EL (cell line): ENCODE results near the gene AP3S2.

Source experiments
- DNase-seq: peaks from one replicate; pipeline ENCODE4 v3.0.0-alpha.2; 2016

The AP3S2 gene

DNA sequence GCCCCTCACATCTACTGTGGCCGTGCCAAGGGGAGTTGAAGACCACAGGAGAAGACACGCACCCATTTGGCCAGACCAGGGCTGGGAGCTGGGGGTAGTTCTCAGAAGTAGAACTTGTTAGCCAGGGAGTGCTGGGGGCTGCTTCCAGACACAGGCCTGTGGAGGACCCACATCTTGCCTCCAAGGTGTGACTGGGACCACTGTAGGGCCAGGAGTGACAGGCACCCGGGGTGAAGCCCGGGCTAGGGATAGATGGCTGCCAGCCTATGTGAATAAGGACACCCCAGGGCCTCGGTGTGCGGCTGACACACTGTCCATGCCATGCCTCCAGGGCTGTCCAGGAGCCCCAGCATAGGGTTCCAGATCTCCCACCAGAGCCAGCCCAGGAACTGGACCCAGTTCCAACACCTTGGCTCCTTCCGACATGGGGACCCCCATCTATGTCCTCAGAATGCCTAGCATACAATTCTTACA, 80.9 kb downstream of the AP3S2 start:
- no peak for DNase-seq

GRCh38 chr15:89812011-89812846, 81.6 kb downstream of the AP3S2 start:
- DNase-seq: peak; percentile 62

- no peak for DNase-seq
These were observed 83.0 kb downstream of the AP3S2 start for GRCh38 chr15:89810837-89811236.

- no peak for DNase-seq
These were observed 84.0 kb downstream of the AP3S2 start for GRCh38 chr15:89809787-89810148.

DNA sequence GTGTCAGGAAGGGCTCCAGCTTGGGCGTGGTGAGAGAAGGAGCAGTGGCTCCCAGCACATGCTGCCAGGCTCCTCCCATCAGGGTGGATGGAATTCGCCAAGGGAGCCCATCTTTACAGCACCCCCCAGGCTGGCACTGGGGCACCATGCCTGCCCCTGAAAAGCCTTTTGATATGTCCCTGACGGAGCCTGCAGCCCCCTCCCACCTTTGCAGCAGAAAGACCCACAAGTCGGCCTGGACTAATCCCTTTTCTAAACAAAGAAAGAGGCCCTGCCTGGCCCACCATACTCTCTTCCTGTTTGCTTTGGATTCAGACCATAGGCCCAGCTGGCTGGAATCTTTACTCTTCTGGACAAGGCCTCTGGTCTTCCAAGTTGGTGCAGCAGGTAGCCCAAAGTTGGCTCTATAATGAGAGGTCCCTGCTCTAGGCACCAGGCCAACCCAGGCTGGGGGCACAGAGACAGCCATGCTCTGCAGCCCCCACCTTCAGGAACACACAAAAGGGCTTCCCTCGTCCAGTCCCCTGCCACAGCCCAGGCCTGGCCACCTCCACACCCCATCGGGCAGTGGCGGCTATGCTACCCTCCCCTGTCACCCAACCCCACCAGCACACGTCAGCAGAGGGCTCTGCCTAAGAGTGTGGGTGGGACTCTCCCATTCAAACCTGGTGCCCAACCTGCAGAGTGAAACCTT, 84.6 kb downstream of the AP3S2 start:
- DNase-seq: no peak

DNA sequence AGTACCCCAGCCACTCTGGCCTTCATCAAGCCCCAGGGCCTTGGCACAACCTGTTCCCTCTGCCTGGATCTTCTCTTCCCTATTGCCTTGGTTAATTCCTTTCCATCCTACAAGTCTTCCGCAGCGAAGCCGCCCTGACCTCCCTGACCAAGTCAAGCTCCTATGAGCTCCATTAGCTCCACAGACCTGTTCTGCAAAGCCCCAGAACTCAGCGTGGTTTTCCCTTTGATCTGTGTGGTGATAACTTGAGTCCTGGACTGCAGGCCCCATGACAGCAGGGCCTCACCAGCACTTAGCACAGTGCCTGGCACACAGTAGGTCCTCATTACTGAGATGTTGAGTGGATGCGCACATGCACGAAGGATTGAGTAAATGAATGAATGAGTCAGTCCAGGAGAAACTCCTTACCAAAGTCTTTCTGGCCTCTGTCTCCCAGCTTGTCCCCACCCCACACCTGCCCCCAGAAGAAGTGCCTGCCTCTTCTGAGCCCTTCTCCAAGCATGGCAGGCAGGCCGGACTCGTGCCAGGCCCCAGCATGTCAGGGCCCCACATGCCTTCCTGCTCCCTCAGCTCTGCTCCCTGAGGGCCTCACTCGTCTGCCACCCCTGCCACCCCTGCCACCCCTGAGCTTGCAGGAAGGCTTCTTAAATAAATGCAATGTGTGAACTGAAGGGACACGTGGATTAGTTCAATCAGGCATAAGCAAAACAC, 85.5 kb downstream of the AP3S2 start:
- no peak for DNase-seq

GRCh38 chr15:89807689-89808088, 86.1 kb downstream of the AP3S2 start:
- DNase-seq: no peak

DNA sequence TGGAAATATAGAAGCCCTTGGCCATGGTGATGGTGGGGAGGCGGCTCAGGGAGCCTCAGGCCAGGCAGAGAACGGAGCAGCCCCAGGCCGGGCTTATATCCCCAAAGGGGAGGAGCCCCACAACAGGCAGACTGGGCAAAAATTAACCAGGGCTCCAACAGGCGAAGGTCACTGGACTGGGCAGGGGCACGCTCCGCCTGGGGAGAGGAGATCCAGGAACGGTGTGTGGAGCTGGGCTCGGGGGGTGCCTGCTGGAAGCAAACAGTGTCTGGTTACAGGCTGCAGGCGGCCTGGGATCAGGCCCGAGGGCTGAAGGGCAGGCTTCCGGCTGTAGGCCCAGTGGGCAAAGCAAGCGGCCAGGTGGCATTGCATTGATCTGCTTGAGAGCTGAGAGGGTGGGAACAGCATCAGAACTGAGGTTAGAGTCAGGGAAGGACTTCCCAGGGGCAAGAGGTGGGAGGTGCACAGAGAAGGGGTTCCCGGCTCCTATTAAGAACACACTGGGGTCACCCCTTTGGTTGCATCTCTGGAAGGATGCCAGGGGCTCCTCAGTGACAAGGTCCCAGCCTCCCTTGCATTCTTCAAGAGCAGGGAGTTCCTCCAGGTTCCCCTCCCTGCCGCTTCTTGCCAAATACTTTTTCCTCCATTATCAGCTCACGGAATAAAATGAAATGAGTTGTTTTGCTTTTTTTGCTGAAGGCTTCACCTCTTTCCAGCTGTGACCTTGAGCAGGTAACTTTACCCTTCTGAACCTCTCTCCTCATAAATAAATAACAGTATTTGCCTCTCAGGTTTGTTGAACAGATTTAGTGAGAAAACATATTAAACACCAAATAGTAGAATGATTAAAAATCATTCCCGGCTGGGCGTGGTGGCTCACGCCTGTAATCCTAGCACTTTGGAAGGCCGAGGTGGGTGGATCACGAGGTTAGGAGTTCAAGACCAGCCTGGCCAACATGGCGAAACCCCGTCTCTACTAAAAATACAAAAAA, 86.9 kb downstream of the AP3S2 start:
- DNase-seq: no peak

GRCh38 chr15:89806210-89806558, 87.6 kb downstream of the AP3S2 start:
- no peak for DNase-seq

GRCh38 chr15:89805241-89806209, 88.3 kb downstream of the AP3S2 start:
- DNase-seq: no peak

DNA sequence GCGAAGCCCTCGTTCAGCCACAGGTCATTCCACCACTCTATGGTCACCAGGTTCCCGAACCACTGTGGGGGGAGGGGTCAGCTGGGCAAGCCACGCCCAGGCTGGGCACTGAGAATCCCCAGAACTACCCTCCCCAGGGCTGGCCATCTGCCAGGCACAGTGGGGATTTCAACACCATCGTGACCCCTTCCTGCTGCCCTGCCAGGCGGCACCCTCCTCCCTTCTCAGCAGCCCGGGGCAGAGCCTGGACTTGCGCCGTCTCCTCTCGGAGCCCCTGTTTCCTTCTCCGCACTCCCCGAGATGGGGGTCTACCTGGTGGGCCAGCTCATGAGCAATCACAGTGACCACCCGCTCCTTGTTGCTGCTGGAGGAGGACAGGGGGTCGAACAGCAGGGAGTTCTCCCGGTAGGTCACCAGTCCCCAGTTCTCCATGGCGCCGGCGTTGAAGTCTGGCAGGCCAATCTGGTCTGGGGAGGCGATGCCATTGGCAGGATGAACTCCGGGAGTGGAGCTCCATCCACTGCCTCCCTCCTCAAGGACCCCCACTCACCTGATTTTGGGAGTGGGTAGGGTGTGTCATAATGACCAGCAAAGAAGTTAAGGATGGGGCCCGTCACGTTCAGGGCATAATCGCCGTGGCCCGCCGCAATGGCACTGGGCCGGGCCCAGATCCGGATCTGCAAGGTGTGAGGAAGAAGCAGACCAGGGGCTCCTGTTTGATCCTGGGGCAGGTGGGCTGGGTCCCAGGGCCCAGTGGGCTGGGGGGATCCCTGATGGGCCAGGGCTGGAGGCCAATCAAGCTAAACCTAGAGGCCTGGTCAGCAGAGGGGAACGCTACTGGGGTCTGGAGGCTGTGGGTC, 89.6 kb downstream of the AP3S2 start:
- DNase-seq: no peak

GRCh38 chr15:89802986-89803824, 90.6 kb downstream of the AP3S2 start:
- no peak for DNase-seq

- DNase-seq: no peak
These were observed 91.4 kb downstream of the AP3S2 start for GRCh38 chr15:89802231-89802928.

DNA sequence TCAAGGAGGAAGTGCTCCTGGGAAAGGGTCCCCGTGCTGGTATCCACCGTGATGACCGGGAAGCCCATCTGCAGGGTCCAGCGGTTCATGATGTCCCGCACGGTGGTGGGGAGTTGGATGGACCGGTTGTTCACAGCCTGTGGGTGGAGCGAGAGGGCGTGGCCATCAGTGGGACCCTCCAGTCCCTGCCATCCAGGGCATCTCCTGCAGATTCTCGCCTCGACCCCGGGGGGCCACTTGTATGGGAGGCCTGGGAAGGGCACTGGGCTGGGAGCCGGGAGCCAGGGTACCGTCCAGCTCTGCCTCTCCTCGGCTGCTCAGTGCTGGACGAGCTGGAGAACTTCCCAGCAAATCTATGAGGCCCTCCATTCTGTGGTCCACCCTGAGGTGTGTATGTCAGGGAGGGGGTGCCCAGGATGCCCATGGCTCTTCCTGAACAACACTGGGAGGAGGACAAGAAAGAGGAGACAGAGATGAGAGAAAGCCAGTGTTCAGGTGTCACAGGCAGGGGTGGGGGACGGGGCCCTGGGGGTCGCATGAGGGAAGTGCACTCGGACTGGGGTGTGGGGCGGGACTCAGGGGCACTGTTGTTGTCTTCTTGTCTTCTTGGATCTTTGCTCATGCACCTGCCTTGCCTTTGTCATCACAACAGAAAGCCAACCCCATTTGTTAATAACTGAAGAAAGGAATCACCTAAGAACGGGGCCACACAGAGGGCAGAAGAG, 92.2 kb downstream of the AP3S2 start:
- DNase-seq: no peak

DNA sequence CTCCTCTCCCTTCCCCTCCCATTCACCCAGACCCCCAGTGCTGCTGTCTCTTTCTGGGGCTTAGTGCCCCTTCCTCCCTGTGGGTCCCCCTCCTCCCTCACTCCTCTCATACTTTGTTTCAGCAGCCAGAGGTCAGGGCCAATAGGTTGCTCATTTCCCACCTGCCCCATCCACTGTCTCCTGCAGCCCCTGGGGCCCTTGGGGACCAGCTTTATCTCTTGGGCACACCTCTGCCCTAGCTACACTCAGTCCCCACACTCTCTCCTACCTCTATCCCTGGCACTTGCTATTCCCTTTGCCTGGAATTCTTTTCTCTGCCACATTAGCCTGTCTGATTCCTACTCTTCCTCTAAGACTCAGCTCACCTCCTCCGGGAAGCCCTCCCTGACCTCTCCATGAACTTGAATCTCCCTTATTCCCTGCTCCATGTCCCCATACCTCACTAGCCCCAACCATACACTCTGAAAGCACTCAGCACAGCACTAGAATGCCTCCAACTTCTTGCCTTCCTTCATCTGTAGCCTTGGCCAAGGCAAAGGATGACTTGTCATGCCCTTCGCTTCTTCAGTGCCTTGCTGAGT, 93.8 kb downstream of the AP3S2 start:
- no peak for DNase-seq

DNA sequence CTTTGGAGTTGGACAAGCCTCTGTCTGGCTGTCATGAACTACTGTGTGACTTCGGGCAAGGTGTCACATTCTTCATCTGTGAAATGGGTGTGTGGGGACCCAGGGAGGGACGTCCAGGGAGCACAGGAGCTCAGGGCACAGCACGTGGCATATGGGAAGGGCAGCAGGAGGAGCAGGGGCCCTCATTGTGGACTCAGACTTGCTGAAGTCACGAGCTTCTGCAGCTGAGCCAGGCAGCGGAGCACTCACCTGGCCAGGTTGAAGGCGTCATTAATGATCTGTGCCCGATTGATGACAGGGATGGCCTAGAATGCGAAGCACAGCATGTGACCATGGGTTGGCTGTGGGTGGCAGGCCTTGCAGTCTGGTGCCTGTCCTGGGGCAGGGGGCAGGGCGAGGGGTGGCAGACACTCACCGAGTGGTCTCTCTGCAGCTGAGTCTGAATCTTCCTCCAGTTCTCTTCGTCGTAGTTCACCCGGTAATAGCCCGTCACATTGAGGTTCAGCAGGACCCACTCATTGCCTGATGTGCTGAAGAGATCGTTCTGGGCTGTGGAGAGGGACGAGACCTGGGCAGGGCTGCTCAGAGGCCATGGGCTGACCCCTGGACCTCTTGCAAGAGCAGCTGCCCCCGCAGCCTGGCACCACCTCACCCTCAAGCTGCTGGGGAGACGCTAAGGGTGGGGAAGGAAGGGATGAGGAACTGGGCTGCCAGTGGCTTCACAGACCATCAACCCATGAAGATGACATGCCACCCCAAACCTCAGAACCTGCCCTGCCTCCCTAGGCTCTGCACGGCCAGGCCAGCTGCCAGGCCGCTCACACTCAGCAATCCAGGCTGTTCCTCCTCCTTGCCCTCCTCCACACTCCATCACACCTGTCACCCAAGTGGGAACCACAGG, 94.5 kb downstream of the AP3S2 start:
- no peak for DNase-seq
